Osteoblast (primary cell): ENCODE data around the gene AKT3. TPM values are rescaled to one million over a fixed set of nuclear protein-coding genes. Genes with fewer than 3 reads are reported as not detected.
A peak's percentile ranks its signal among the peaks of the same experiment; 100 is the strongest.
"Not testable (repeated sequence)": the region's sequence is repeated elsewhere in the genome, so short reads cannot be mapped to it uniquely, and the experiment has no call there.

Source experiments
- DNase-seq: peaks from one replicate; pipeline ENCODE4 v3.0.0; 2011; ENCODE audit warnings: low spot score, mixed read lengths; ENCODE audit not compliant: insufficient read length; ENCODE audit errors: missing footprints
- H2AFZ ChIP-seq: 2 replicates; pipeline ENCODE4 v1.6.0; 2011; ENCODE audit warnings: mild to moderate bottlenecking, low read length
- H3K27ac ChIP-seq: 2 replicates; pipeline ENCODE4 v1.5.1; 2011; ENCODE audit warnings: mild to moderate bottlenecking, low read depth, low read length, moderate library complexity
- H3K27me3 ChIP-seq: 2 replicates; pipeline ENCODE4 v1.6.0; 2012; ENCODE audit warnings: mild to moderate bottlenecking, control low read depth, inconsistent platforms, low read length, moderate library complexity; ENCODE audit not compliant: insufficient read depth
- H3K36me3 ChIP-seq: 2 replicates; pipeline ENCODE4 v1.5.1; 2011; ENCODE audit warnings: mild to moderate bottlenecking, low read length, control low read depth, moderate library complexity; ENCODE audit not compliant: insufficient read depth
- H3K4me1 ChIP-seq: 2 replicates; pipeline ENCODE4 v1.5.1; 2011; ENCODE audit warnings: mild to moderate bottlenecking, low read length, control low read depth, moderate library complexity; ENCODE audit not compliant: insufficient read depth
- H3K4me2 ChIP-seq: 2 replicates; pipeline ENCODE4 v1.6.0; 2011; ENCODE audit warnings: mild to moderate bottlenecking, low read length; ENCODE audit not compliant: insufficient read depth
- H3K4me3 ChIP-seq: fragments of 200-600 bp; sonication (generic); 3 replicates; pipeline ENCODE4 v1.5.1; 2012; ENCODE audit warnings: mild to moderate bottlenecking, low read length, inconsistent platforms; ENCODE audit not compliant: insufficient read depth
- H3K79me2 ChIP-seq: 2 replicates; pipeline ENCODE4 v1.6.0; 2012; ENCODE audit warnings: mild to moderate bottlenecking, low read length, control low read depth, inconsistent platforms; ENCODE audit not compliant: insufficient read depth
- H3K9me3 ChIP-seq: 2 replicates; pipeline ENCODE4 v1.5.1; 2011; ENCODE audit warnings: low read depth, low read length, control low read depth
- H4K20me1 ChIP-seq: 2 replicates; pipeline ENCODE4 v1.6.0; 2012; ENCODE audit warnings: mild to moderate bottlenecking, low read length, control low read depth; ENCODE audit not compliant: insufficient read depth
- CTCF ChIP-seq: IDR thresholded peaks from 2 replicates; pipeline ENCODE4 v1.5.1; 2011; ENCODE audit warnings: mild to moderate bottlenecking, low read depth, low read length, moderate library complexity; ENCODE audit errors: extremely low read depth
- total RNA-seq: library from RNA; depleted of rRNA; stranded (reverse); fragments of >200 nt; gene quantifications from 2 replicates; pipeline ENCODE4 v1.2.3, GENCODE V29; 2012

Gene AKT3
- total RNA-seq, 1 donor, result 38.7 TPM

GRCh38 chr1:243594455-243594854, 255.6 kb downstream of the AKT3 start:
- Histone ChIP-seq H3K36me3 (no peaks in the 10 kb centered on the region), H2AFZ (no peak overlapping the region), H3K4me2 (no peak overlapping the region), H4K20me1 (no peaks in the 10 kb centered on the region), H3K4me3 (no peak overlapping the region), H3K79me2 (no peaks in the 10 kb centered on the region), H3K27me3 (no peaks in the 10 kb centered on the region), H3K27ac (no peak overlapping the region), H3K4me1 (peaks cover 28% of the 10 kb centered on the region), H3K9me3 (no peaks in the 10 kb centered on the region)
- TF ChIP-seq CTCF, result no peak
- peak; percentile 3 for DNase-seq

GRCh38 chr1:243589286-243589685, 260.8 kb downstream of the AKT3 start:
- not testable (repeated sequence) for H3K4me2 ChIP-seq, H3K27ac ChIP-seq, DNase-seq, H3K4me1 ChIP-seq, H3K4me3 ChIP-seq, H3K79me2 ChIP-seq, H2AFZ ChIP-seq, H4K20me1 ChIP-seq, H3K36me3 ChIP-seq, H3K27me3 ChIP-seq, H3K9me3 ChIP-seq

- H3K79me2 ChIP-seq, result peaks cover 5% of the 10 kb centered on the region
- H3K36me3 ChIP-seq, result no peaks in the 10 kb centered on the region
- no peak for DNase-seq
- H3K4me3 ChIP-seq, result no peak overlapping the region
- TF ChIP-seq CTCF, result no peak
- no peaks in the 10 kb centered on the region for H3K27me3 ChIP-seq
- H3K27ac ChIP-seq, result no peak overlapping the region
- no peaks in the 10 kb centered on the region for H4K20me1 ChIP-seq
- no peak overlapping the region for H3K4me2 ChIP-seq
- H3K4me1 ChIP-seq, result no peaks in the 10 kb centered on the region
- H2AFZ ChIP-seq, result no peak overlapping the region
- H3K9me3 ChIP-seq, result no peaks in the 10 kb centered on the region
Measured at GRCh38 chr1:243587823-243588560, 262.1 kb downstream of the AKT3 start.

GRCh38 chr1:243587285-243587684, 262.8 kb downstream of the AKT3 start:
- no peak for TF ChIP-seq CTCF
- H3K4me3 ChIP-seq, result no peak overlapping the region
- no peak overlapping the region for H3K4me2 ChIP-seq
- no peaks in the 10 kb centered on the region for H3K4me1 ChIP-seq
- no peak for DNase-seq
- no peaks in the 10 kb centered on the region for H3K36me3 ChIP-seq
- no peak overlapping the region for H2AFZ ChIP-seq
- no peaks in the 10 kb centered on the region for H3K27me3 ChIP-seq
- H3K27ac ChIP-seq, result no peak overlapping the region
- no peaks in the 10 kb centered on the region for H3K9me3 ChIP-seq
- H3K79me2 ChIP-seq, result peaks cover 5% of the 10 kb centered on the region
- no peaks in the 10 kb centered on the region for H4K20me1 ChIP-seq
